Fibroblast of villous mesenchyme (primary cell): ENCODE data around the gene ADNP2. TPM values are rescaled to one million over a fixed set of nuclear protein-coding genes. Genes with fewer than 3 reads are reported as not detected.

Experiments used
- DNase-seq: peaks from one replicate; pipeline ENCODE4 v3.0.0-alpha.2; 2010; ENCODE audit warnings: low read depth
- H3K4me3 ChIP-seq: 2 replicates; pipeline ENCODE4 v1.5.1; 2011; ENCODE audit warnings: low read depth, mild to moderate bottlenecking, low read length
- CTCF ChIP-seq: IDR thresholded peaks from 2 replicates; pipeline ENCODE4 v1.5.1; 2012; ENCODE audit warnings: low read depth, mild to moderate bottlenecking, low read length; ENCODE audit not compliant: insufficient read depth
- total RNA-seq: library from RNA; depleted of rRNA; stranded (reverse); fragments of >200 nt; gene quantifications from 2 replicates; pipeline ENCODE4 v1.2.3, GENCODE V29; 2012

The ADNP2 gene
- total RNA-seq, 1 donor: 23.3 TPM

GRCh38 chr18:80149667-80150066 lies 40.6 kb downstream of the ADNP2 start:
- no peak for TF ChIP-seq CTCF
- no peak for DNase-seq
- H3K4me3 ChIP-seq: no peak overlapping the region

GRCh38 chr18:80154293-80154692 lies 45.2 kb downstream of the ADNP2 start:
- H3K4me3 ChIP-seq: no peak overlapping the region
- peak; percentile 55 for TF ChIP-seq CTCF
- peak; percentile 33 for DNase-seq

GRCh38 chr18:80157708-80158343 lies 48.8 kb downstream of the ADNP2 start:
- DNase-seq: peak; percentile 80
- H3K4me3 ChIP-seq: no peak overlapping the region
- peak; percentile 99 for TF ChIP-seq CTCF

GRCh38 chr18:80158365-80158764 lies 49.3 kb downstream of the ADNP2 start:
- no peak for DNase-seq
- no peak overlapping the region for H3K4me3 ChIP-seq
- no peak for TF ChIP-seq CTCF

GRCh38 chr18:80159713-80160636 lies 50.9 kb downstream of the ADNP2 start:
- peak; percentile 65 for TF ChIP-seq CTCF
- DNase-seq: no peak
- peak overlapping the region; percentile 23 for H3K4me3 ChIP-seq

- TF ChIP-seq CTCF: no peak
- no peak for DNase-seq
Measured at GRCh38 chr18:80161781-80162417, 52.8 kb downstream of the ADNP2 start.

More at GRCh38 chr18:80161781-80162417, 52.8 kb downstream of the ADNP2 start:
- no peak overlapping the region for H3K4me3 ChIP-seq
